Endometrial microvascular endothelial cells (primary cell): ENCODE results near the gene NPM3. TPM values are rescaled to one million over a fixed set of nuclear protein-coding genes. Genes with fewer than 3 reads are reported as not detected.

Source experiments
- in situ Hi-C: cut with HindIII; loops from 2 replicates; pipeline ENCODE4 v1.10.0; 2017; ENCODE audit warnings: low sequenced_read_pairs, low pct_unique_long_range_greater_than_20kb; ENCODE audit errors: inconsistent ontology term
- total RNA-seq: library from RNA; depleted of rRNA; stranded (reverse); fragments of >200 nt; gene quantifications from one replicate; pipeline ENCODE4 v1.2.3, GENCODE V29; 2015; ENCODE audit errors: inconsistent ontology term

Gene NPM3
- total RNA-seq, 1 donor from 2014 or later, result 192 TPM

DNA sequence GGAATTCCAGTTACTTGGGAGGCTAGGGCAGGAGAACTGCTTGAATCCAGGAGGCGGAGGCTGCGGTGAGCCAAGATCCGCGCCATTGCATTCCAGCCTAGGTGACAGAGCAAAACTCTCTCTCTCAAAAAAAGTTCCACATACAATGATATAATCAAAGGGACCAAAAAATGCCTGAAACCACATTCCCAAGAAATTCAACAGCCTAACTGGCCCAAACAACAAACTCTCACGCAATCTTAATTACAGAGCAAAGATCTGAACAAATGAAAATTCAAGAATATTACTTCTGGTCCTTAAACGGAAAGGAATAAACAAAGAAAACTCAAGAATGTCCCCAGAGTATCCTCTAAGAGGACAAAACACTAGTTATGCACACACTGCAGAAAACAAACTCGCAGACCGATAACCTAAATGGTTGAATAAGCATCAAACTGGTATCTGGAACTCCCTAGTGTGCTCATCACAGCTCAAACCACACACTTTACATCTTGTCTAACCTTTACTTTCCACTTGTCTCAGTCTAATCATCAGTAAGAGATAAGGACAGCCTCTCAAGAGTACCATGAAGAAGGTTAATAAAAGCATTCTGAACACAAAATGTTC lies 31.3 kb upstream of the NPM3 start:
- in situ Hi-C loops, result no loop called here

DNA sequence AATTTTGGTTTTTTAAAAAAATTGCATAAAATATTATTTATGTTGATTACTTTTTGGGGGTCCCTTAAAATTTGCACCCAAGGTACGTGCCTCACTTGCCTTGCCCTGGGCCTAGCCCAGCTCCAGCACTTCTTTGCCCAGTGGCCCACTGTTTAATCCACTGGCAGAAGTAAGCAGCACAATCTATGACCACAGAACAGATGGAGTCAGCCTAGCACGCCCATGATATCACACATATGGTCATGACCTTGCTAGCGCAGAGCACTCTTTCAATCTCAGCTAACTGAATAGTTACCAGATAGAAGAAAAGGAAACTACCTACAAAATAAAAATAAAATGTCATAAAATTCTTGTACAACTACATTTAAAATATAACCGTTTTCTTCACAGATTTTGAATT lies 29.4 kb upstream of the NPM3 start:
- in situ Hi-C loops, result no loop called here

DNA sequence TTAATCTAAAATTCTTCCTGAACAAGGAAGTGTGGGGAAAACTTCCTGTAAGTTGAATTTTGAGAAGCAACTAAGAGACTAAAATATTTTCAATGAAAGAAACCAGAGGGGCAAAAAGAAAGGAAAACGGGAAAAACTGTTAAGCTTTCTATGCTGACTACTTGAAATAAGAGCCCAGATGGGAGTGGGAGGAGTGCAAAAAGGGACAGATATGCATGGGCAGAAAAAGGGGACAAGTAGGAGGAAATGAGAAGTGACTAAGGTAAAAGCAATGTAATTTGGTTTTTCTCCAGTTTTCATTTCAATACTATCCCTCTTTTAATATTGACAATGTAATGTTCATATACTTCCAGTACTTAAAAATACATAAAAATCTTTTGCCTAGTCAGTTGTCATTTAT lies 23.9 kb upstream of the NPM3 start:
- in situ Hi-C loops, result no loop called here

DNA sequence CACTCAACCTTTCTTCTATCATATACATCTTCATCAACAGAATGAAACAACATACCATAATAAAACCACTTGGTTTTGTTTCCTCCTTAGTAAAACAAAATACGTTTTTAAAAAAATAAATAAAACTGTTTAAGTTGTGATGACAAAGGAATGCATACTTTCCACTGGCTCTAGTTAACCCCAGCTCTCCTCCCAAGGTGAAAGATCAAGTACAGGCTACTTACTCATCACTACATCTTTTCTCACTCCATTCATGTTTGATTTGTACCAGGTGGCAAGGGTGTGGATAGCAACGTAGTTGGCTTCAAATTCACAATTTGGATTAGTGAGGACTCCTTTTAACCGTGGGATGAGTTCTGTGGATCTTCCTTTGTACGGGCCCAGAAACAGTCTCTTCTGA lies 20.3 kb upstream of the NPM3 start:
- in situ Hi-C loops, result no loop called here

DNA sequence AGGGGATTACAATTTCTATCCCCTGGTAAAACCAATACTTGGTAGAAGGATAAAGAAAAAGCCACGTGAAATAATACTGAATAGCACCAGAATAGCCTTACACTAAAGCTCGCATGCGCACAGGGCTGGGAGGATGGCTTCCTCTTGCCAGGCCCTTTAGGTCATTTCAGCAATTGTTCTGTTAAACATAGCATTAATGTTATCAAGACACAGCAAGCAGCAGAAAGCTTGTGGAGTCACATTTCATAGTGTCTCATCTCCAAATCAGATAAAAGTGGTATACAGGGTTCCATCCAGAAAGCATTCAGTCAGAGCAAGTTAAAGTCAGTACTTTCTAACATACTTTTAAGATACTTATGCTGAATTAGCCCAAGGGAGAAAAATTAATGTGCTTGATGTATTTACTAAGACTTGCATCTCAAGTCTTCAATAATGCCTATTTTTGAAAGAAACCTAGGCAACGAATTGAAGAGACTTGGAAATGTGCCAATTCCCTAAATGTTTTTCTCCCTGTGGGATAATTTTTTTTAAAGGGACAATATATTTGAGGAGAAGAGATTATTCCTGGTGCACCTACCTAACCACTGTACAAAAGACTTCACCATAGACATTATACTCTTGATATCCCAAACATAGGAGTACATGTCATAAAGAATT lies 14.3 kb upstream of the NPM3 start:
- in situ Hi-C loops, result loop anchor here (25.0 kb wide), 1 partner anchor 210 kb away; the partner anchor contains the start of genes DPCD and POLL

DNA sequence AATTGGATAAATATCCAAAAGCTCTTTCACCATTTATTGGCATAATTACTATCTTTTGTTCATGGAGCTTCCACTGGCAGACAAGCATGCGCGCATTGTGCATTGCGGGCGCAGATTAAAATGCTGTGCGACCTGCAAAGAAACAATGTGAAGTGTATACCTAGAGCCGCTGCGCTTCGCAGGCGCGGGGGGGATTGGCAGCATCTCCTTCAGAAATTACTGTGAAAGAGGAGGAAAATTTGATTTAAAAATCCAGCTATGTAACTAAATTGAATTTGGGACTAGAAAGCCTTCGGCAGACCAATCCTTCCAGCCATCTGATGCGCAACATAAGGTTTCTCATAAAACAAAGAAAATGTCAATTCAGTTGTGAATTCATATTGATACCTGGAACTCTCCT lies 10.3 kb upstream of the NPM3 start:
- in situ Hi-C loops, result loop anchor here (25.0 kb wide), 1 partner anchor 206 kb away; the partner anchor contains the start of genes DPCD and POLL

DNA sequence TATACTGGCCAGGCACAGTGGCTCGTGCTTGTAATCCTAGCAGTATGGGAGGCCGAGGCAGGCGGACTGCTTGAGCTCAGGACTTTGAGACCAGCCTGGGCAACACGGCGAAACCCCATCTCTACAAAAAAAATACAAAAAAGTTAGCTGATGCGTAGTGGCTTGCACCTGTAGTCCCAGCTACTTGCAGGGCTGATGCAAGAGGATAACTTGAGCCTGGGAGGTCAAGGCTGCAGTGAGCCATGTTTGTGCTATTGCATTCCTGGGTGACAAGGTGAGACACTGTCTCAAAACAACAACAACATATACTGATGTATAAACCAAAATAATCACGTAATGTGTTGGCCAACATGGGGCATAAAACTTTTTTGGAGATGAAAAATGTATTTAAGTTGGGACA lies 6.4 kb upstream of the NPM3 start:
- in situ Hi-C loops, result loop anchor here (25.0 kb wide), 1 partner anchor 202 kb away; the partner anchor contains the start of genes DPCD and POLL

DNA sequence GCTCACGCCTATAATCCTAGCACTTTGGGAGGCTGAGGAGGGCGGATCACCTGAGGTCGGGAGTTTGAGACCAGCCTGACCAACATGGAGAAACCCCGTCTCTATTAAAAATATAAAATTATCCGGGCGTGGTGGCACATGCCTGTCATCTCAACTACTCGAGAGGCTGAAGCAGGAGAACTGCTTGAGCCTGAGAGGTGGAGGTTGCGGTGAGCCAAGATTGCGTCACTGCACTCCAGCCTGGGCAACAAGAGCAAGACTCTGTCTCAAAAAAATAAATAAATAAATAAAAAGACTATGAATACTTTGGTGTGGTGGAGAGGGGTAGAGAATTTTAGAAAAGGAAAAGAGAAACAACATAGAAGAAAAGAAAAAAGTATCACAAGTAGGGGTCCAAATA lies 6.0 kb upstream of the NPM3 start:
- in situ Hi-C loops, result loop anchor here (25.0 kb wide), 1 partner anchor 202 kb away; the partner anchor contains the start of genes DPCD and POLL

DNA sequence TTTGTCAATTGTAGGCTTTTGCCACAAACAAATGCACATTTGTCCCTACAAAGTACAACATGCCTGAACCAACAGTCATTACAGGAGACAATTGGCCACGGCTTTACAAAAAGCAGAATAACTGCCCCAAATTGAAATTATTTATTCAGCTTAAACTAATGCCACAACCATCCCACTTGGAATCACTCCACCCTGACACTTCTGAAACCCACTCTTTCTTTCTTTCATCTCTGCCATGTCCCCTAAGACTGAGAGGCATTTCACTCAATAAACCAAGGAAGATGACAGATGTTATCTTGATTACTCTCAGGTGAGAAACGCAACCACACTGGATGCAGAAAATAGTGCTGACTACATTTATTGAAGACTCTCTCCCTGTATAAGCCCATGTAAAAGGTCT lies 2.6 kb upstream of the NPM3 start:
- in situ Hi-C loops, result loop anchor here (25.0 kb wide), 1 partner anchor 198 kb away; the partner anchor contains the start of genes DPCD and POLL

DNA sequence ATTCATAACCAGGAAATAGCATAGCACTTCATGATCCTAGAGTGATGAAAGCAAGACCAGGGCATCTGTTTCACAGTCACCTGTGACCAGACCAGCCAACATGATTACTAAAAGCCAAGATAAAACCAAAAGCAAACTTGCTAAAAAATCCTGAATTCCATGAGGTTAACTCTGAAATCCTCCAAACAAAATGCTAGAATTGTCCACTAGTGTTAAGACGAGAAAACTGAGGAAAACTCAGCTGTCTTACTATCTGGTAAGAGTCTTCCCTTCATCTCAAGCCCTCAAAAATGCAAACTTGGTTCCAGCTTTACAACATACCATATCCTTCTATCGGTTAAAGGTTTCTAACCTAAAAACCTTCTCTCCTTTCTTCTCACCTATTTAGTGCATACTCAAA lies 1.3 kb upstream of the NPM3 start:
- in situ Hi-C loops, result loop anchor here (25.0 kb wide), 1 partner anchor 197 kb away; the partner anchor contains the start of genes DPCD and POLL

DNA sequence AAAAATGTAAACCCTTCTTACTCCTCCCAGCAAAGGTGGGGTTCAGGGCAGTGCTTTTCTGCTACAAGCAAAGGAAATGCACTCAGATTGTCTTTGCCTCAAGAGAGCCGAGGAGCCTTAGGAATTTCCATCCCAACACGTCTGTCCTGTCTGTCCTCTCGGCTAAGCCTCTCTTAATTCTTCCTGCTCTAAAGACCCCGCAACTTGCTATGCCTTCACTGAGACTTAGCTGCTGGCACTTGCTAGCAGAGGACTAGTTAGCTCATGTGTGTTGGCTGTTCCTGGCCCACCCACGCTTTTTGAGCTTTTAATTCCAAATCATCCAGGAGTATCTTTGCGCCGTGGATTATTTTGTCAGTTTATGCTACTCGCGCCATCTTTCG lies 481 bp upstream of the NPM3 start:
- in situ Hi-C loops, result loop anchor here (25.0 kb wide), 1 partner anchor 196 kb away; the partner anchor contains the start of genes DPCD and POLL

DNA sequence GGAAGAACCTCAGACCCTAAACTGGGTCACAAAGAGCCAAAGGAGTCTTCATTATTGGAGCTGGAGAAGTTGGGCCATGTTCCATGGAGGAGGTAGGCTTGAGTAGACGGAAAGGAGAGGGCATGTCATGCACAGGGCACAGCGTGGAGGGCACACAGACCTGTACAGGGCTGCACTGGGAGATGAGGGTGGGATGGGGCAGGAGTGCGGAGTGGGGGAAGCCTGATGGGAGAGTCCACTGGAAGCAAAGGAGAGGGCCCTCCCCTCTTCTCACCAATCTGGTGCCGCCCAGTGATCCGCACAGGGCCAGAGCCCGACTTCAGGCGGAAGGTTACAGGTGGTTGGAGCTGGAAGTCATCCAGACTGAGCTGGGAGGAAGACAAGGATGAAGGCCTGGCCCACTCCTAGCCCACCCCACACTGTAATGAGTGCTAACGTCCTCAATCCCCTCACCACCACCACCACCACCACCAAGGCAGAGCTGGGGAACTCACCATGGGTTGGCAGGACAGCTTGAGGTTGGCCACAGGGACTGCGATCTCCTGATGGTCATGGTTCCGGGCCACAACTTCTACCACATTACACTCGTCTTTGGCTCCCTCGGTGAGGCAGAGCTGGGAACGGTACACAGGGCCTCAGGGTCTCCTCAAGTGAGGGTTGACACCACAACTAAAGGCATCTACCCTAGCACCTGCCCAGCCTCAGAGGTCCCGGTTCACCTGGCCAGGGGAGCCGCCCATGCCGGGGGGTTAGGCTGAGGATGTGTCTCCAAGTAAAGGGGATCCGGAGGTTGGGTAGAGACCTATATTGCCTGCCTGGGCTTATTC lies 1.0 kb downstream of the NPM3 start:
- in situ Hi-C loops, result loop anchor here (25.0 kb wide), 1 partner anchor 195 kb away; the partner anchor contains the start of genes DPCD and POLL

DNA sequence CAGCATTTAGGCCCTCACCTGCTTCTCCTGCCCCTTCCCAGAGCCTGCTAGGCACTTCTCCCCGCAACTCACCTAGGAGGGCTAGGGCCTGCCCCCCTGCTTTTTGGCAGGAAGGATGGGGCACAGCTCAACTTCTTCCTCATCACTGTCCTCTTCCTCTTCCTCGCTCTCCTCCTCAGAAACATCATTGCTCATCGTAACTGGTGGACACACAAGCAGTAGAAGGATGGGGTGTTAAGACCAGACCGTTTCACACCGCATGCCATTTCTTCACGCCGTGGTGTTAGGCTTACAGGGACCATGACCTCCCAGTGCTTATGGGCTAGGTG lies 1.6 kb downstream of the NPM3 start:
- in situ Hi-C loops, result loop anchor here (25.0 kb wide), 1 partner anchor 194 kb away; the partner anchor contains the start of genes DPCD and POLL

DNA sequence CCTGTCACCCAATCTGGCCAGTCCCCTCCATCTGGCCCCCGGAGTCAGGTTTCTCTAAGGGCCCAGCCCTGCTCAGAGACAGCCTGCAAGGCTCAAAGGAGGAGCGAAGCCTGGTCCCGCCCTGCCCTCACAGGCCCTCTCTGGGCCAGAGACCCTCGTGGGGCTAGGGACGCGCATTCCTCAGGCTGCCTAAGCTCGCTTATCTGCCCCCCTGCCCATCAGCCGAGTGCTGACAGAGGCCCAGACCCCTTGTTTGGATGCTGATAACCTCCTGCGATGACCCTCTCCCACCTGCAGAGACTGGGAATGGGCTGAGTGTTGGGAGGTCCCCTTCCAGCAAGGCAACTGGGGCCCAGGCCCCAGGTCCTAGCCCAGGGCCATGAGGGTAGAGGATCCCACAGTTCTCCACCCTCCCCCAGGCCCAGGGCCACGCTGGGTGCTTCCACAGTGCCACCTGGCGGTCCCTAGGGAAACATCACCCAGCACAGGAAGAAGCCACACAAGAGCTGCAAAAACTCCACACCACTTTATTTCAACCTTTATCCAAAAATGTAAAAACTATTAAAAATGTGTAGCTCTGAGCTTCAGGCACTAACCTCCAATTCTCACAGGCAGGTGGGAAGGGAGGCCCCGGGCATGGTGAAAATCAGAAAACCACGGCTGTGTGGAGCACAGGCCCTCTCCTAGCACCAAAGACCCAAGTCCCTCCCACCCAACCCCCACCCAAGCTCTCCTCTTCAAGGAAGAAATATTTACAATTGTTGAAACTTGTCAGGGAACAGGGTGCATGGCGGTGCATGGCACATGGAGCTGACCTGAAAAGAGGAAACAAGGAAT lies 2.2 kb downstream of the NPM3 start:
- in situ Hi-C loops, result loop anchor here (25.0 kb wide), 1 partner anchor 194 kb away; the partner anchor contains the start of genes DPCD and POLL

DNA sequence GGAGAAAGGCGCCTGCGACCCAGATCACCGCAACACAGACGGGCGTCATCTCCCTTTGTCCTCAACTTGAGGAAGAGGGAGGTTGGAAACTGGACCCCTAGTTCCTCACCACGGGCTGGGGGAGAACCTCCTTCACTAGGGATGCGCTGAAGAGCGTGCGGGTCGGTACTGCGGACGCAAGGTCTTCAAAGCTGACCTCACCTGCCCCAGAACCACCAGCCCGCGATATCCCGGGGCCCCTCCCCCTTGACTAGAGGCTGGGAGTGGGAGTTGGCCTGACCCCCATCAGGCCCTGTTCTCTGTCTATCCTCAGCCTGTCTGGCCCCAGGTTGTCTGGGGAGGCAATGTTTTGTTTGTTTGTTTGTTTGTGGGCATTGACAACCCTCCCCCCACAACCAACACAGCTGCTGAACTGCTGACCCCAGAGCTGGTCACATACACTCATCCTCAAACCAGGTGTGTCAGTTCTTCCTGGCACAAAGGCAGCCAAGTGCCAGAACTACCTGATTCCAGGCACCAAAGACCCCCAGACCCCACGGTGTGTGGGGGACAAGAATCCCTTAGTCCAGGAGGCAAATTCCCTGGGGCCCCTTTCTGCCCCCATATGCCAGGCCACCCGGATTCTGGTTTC lies 2.9 kb downstream of the NPM3 start:
- in situ Hi-C loops, result loop anchor here (25.0 kb wide), 1 partner anchor 193 kb away; the partner anchor contains the start of genes DPCD and POLL

DNA sequence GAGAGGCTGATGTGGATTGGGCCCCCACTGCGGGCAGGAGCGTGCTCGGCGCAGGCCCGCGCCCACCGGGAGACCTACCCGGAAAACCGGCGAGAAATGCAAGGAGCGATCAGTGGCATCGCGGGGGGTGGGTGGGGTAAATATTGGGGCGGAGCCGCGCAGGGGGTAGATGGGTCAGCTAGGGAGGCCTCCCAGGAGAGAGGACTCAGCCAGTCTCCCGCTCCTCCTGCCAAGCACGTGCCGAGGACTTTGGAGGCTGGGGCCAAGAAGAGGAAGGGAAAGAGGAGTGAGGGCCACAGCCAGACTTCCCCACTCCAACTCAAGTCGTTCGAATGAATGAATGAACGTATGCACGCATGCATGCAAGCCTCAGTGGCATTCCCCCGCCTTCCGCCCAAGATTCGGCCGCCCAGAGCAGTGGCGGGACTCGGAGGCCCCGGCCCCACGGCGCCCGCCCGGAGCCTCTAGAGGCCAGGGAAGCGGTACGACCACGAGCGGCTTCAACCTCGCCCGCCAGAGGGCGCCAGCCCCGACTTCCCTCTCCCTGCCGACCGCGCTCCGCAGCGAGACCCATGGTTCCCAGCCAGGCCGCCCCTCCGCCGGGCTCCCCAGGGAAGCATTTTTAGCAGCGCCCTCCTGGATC lies 3.6 kb downstream of the NPM3 start:
- in situ Hi-C loops, result loop anchor here (25.0 kb wide), 1 partner anchor 192 kb away; the partner anchor contains the start of genes DPCD and POLL

DNA sequence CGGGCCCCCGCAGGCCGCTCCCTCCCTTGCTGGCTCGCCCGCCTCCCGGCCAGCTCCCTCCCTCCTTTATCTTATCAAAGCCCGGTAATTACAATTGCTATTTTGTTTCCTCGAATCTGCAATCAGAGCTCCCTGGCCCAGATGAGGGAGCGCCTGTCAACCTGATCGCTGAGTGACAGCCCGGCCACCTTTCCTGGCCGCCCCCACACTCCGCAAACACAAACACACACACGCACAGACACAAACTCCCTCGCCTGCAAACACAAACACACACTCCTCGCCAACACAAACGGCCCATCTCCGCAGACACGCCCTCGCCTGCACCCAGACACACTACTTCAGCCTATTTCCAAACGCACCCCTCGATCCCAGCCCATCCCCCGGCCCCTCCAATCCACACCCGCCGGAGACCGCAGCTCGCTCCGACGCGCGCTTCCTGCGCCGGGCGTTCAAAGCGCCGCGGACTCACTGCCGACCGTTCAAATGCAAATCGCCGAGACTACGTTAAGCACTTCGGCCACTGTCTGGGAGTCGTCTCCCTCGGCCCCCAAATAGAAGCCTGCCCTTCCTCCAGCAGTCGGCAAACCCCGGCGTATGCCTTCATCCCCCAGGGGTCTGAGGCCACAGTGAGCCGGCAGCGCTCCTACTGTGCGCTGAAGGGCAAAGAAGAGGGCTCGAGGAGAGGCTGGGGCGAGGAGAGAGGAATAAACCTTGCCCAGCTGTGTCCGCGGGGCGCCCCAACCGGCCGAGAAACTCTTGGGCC lies 4.3 kb downstream of the NPM3 start:
- in situ Hi-C loops, result loop anchor here (25.0 kb wide), 1 partner anchor 192 kb away; the partner anchor contains the start of genes DPCD and POLL
